Stimulated activated CD4-positive, alpha-beta T cell treated with anti-CD3 and anti-CD28 coated beads, Interleukin-1b, Interleukin-23, amount 100 ng/mL, for 24 hours (primary cell): ENCODE data around the gene MTHFD2L.
"Not testable (repeated sequence)": the region's sequence is repeated elsewhere in the genome, so short reads cannot be mapped to it uniquely, and the experiment has no call there.

Experiments
- DNase-seq, 4 experiments: peaks; one replicate each; pipeline ENCODE4 v3.0.0-alpha.2; 2020; ENCODE audit warnings: low read depth in 4 of 4, low spot score in 1 of 4

MTHFD2L gene

GRCh38 chr4:74157561-74158465 lies at the start of gene MTHFD2L:
Gene MTHFD2L (plus strand): TSS chr4:74158118. CDS start chr4:74158139, 21 bp downstream.
- DNase-seq: peak; percentile 55 to 79 (median 65)

GRCh38 chr4:74108457-74109115 lies 49.3 kb upstream of the MTHFD2L start:
- DNase-seq: no peak

GRCh38 chr4:74109116-74109869 lies 48.6 kb upstream of the MTHFD2L start:
- no peak for DNase-seq

GRCh38 chr4:74109870-74110605 lies 47.9 kb upstream of the MTHFD2L start:
- DNase-seq: no peak

GRCh38 chr4:74110670-74111069 lies 47.2 kb upstream of the MTHFD2L start:
- DNase-seq: no peak

- no peak for DNase-seq
Observed at GRCh38 chr4:74111306-74111975, 46.5 kb upstream of the MTHFD2L start.

- DNase-seq: no peak
Observed at GRCh38 chr4:74111990-74112389, 45.9 kb upstream of the MTHFD2L start.

- no peak for DNase-seq
Observed at GRCh38 chr4:74112399-74113105, 45.4 kb upstream of the MTHFD2L start.

GRCh38 chr4:74114234-74114633 lies 43.7 kb upstream of the MTHFD2L start:
- no peak for DNase-seq

GRCh38 chr4:74117024-74117534 lies 40.8 kb upstream of the MTHFD2L start:
- DNase-seq: no peak

GRCh38 chr4:74118600-74119338 lies 39.1 kb upstream of the MTHFD2L start:
- DNase-seq: no peak

- no peak for DNase-seq
Observed at GRCh38 chr4:74120086-74120485, 37.8 kb upstream of the MTHFD2L start.

GRCh38 chr4:74121643-74122579 lies 36.0 kb upstream of the MTHFD2L start:
- DNase-seq: no peak

- no peak for DNase-seq
Observed at GRCh38 chr4:74123065-74123728, 34.7 kb upstream of the MTHFD2L start.

- DNase-seq: no peak
Observed at GRCh38 chr4:74125029-74125428, 32.9 kb upstream of the MTHFD2L start.

- no peak for DNase-seq
Observed at GRCh38 chr4:74127745-74128144, 30.2 kb upstream of the MTHFD2L start.

GRCh38 chr4:74130843-74131242 lies 27.1 kb upstream of the MTHFD2L start:
- not testable (repeated sequence) for DNase-seq
